Esophagus squamous epithelium (tissue), 5 donors: ENCODE results near the gene ZNF865. TPM values are rescaled to one million over a fixed set of nuclear protein-coding genes. Genes with fewer than 3 reads are reported as not detected.

Source experiments
- DNase-seq: peaks from one replicate; lab custom pipeline; 2025; lab: John Stamatoyannopoulos, UW
- H3K27ac ChIP-seq, 4 donors: fragments of 200-600 bp; sonication (generic); one replicate each; pipeline ENCODE4 v1.5.1; 2016 to 2019; ENCODE audit warnings: mild to moderate bottlenecking in 1 of 4
- H3K27me3 ChIP-seq, 4 donors: fragments of 200-600 bp; sonication (generic); 1 replicate in 3 of 4; 2 replicates in 1 of 4; pipeline versions ENCODE4 v1.5.1 to v1.6.0; 2017 to 2021; ENCODE audit warnings: antibody characterized with exemption in 1 of 4
- H3K36me3 ChIP-seq, 3 donors: fragments of 200-600 bp; sonication (generic); one replicate each; pipeline ENCODE4 v1.5.1; 2016 to 2019
- H3K4me1 ChIP-seq, 3 donors: fragments of 200-600 bp; sonication (generic); one replicate each; pipeline ENCODE4 v1.5.1; 2017 to 2019
- H3K4me3 ChIP-seq, 4 donors: fragments of 200-600 bp; sonication (generic); 1 replicate in 3 of 4; 2 replicates in 1 of 4; pipeline ENCODE4 v1.5.1; 2016 to 2019; ENCODE audit warnings: mild to moderate bottlenecking in 2 of 4, moderate library complexity in 1 of 4
- H3K9me3 ChIP-seq, 3 donors: fragments of 200-600 bp; sonication (generic); one replicate each; pipeline ENCODE4 v1.5.1; 2016 to 2019
- POLR2A ChIP-seq, 4 donors: fragments of 450-650 bp; IDR thresholded peaks; one replicate each; pipeline ENCODE4 v1.6.1; 2017; ENCODE audit warnings: antibody characterized with exemption in 4 of 4, mild to moderate bottlenecking in 4 of 4, moderate library complexity in 3 of 4
- WGBS, 2 donors: methylation state at CpG; one replicate each; pipeline ENCODE4 v1.1.5; 2018; 5-methylcytosine and 5-hydroxymethylcytosine counted together
- intact Hi-C: fragments of 100-400 bp; cut with DNase I; formaldehyde crosslinking; loops from one replicate; pipeline ENCODE4 v1.15.0; 2022
- total RNA-seq, 4 donors: library from RNA; depleted of rRNA; stranded (reverse); fragments of >200 nt; gene quantifications; one replicate each; pipeline ENCODE4 v1.1.0, GENCODE V29; 2016
- TF ChIP-seq, protein P1 (sequence below), 6 experiments: fragments of 450-650 bp in 4 of 6; fragments of 200-600 bp in 2 of 6; sonication (generic) in 2 of 6; IDR thresholded peaks; one replicate each; pipeline ENCODE4 v1.5.1; 2016 to 2019; ENCODE audit warnings: antibody characterized with exemption in 6 of 6, mild to moderate bottlenecking in 4 of 6, moderate library complexity in 4 of 6
- donor health status: DM: yes; HTN: yes; CAD: no.

The ZNF865 gene
- total RNA-seq, 4 donors from 2014 or later, result 2.7 to 5.3 (median 3.3) TPM

DNA sequence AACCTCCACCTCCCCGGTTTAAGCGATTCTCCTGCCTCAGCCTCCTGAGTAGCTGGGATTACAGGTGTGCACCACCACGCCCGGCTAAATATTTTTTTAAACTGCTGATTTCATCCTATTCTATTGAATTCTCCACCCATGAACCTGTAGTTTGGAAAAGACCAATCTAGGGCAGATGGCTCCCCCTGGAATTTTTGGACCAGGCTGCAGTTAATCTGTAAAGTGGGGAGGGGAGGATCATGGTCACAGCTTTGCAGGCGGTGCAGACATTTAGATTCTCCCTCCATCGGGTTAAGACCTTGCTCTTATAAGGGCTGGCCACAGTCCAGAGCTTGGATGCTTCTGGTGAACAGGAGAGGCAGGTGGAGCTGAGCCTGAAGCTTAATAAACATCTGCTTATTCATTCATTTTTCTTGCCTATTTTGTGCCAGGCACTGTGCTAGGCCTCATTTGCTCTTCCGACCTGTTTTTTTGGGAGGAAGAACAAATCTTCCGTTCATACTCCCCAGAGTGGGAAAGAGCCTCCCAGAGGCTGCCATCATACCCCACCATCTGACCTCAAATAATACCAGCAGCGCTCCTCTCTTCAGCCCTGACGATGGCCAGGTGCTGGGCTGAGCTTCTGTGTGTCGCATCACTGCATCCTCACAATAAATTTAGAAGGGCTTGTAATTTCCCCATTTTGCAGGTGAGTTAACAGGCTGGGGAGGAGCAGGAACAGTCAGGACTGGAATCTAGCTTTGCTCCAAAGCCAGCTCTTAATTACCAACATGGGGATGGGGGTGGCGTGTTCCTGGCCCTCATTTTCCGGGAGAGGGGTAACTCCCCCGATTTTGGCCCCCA, 41.7 kb downstream of the ZNF865 start:
- no peaks in the 10 kb centered on the region for H3K27me3 ChIP-seq
- H3K4me1 ChIP-seq, result peaks cover 38 to 75% (median 42%) of the 10 kb centered on the region in 3 donors
- H3K4me3 ChIP-seq, result peak overlapping the region; percentile 61 to 97 (median 90)
- WGBS, 2 donors, result 28 to 39% methylated on average over 13 of the region's 14 CpGs
- no peak for DNase-seq
- no peaks in the 10 kb centered on the region for H3K9me3 ChIP-seq
- intact Hi-C loops, result no loop called here
- H3K27ac ChIP-seq, result peak overlapping the region; percentile 77 to 91 (median 84)
- H3K36me3 ChIP-seq, result peaks cover 0 to 37% (median 5%) of the 10 kb centered on the region in 3 donors
- TF ChIP-seq POLR2A (IDR thresholded peaks at IDR 0.05), result no peak
- TF ChIP-seq, protein P1, sequence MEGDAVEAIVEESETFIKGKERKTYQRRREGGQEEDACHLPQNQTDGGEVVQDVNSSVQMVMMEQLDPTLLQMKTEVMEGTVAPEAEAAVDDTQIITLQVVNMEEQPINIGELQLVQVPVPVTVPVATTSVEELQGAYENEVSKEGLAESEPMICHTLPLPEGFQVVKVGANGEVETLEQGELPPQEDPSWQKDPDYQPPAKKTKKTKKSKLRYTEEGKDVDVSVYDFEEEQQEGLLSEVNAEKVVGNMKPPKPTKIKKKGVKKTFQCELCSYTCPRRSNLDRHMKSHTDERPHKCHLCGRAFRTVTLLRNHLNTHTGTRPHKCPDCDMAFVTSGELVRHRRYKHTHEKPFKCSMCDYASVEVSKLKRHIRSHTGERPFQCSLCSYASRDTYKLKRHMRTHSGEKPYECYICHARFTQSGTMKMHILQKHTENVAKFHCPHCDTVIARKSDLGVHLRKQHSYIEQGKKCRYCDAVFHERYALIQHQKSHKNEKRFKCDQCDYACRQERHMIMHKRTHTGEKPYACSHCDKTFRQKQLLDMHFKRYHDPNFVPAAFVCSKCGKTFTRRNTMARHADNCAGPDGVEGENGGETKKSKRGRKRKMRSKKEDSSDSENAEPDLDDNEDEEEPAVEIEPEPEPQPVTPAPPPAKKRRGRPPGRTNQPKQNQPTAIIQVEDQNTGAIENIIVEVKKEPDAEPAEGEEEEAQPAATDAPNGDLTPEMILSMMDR (IDR thresholded peaks at IDR 0.05), result no peak

DNA sequence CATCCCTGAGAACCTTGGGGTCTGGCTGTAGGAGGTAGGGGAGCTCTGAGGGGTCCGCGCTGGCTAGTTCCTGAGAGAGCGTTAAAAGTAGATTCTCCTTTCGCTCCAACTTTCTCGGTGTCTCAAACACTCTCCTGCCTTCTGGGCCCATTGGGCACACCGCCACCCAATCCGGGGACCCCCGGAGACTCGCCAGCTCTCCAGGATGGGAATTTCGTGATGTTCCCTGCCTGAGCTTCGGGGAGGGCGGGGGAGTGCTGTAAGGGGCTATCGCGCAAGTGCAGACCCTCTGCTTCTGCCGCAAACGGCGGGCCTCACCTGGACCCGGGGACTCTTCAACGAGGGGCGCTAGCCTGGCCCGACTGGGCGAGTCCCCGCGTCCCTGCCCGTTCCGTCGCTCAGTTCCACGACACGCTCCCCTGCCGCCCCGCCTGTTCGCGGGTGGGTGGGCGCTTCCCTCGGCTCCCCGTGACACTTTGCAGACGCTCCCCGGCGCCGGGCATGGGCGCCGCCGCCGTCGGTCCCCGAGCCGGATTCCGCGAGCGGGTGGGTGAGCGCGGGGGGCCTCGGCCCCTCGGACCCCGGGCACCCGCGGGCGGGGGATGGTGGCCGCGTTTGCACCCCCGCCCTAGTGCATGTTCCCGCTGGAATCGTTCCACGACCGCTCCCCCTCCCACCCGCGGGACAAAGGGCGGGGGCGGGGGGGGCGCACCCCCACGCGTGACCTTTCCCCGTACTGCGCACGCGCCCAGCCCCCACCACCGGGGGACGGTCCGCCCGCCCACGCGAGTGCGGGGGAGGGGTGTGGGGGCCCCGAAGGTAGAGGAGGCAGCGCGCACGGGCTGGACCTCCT, 42.5 kb downstream of the ZNF865 start, which contains the start of gene CCDC106:
CCDC106 (plus strand) TSS at position 481 of the 853 bp plus-strand sequence. CDS start 835 bp downstream, outside the sequence.
- intact Hi-C loops, result no loop called here
- H3K9me3 ChIP-seq, result no peaks in the 10 kb centered on the region
- peaks cover 30 to 75% (median 35%) of the 10 kb centered on the region in 3 donors for H3K4me1 ChIP-seq
- H3K27me3 ChIP-seq, result no peaks in the 10 kb centered on the region
- DNase-seq, result no peak
- H3K27ac ChIP-seq, result peak within 1 kb of the TSS; percentile 77 to 91 (median 84)
- 9 to 10% methylated on average over 4 to 10 of the region's 87 CpGs for WGBS, 2 donors
- peaks cover 0 to 45% (median 5%) of the 10 kb centered on the region in 3 donors for H3K36me3 ChIP-seq
- TF ChIP-seq, protein P1 (IDR thresholded peaks at IDR 0.05), result peak in 1 of 6 experiments; percentile 15
- TF ChIP-seq POLR2A (IDR thresholded peaks at IDR 0.05), result peak in 1 of 4 donors; percentile 14
- H3K4me3 ChIP-seq, result peak within 1 kb of the TSS; percentile 61 to 97 (median 90)

DNA sequence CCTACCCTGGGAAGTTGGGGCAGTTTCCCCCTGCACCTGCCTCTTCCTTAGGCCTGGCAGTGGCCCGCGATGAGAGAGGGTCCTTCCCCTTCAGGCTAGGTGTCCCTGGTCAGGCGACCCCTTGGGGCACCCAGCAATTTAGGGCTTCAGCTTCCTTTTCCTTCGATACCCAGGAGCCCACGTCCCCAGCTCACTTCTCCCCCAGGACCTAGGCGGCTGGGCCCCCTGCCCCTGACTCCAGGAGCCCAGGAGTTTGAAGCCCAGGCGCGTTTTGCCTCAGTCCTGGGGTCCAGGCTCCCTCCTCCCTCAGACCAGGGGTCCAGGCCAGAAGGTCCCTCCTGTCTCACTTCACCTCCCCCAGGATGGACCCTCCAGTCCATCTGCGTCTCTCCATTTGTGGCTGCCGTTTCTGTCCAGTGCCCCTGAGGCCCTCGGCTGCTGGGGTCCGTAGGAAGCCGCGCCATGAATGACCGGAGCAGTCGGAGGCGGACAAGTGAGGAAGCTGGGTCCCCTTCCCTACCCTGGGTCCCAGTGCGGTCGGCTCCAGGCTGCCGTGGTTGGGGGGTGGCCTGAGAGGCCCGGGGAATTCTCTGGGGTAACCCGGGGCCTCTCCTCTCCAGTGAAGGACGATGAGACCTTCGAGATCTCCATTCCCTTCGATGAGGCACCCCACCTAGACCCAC, 43.3 kb downstream of the ZNF865 start:
- intact Hi-C loops, result no loop called here
- Histone ChIP-seq H3K27me3 (no peaks in the 10 kb centered on the region), H3K36me3 (peaks cover 0 to 46% (median 5%) of the 10 kb centered on the region in 3 donors), H3K27ac (peak overlapping the region; percentile 77 to 91 (median 84)), H3K4me1 (peaks cover 31 to 75% (median 37%) of the 10 kb centered on the region in 3 donors), H3K9me3 (no peaks in the 10 kb centered on the region), H3K4me3 (peak overlapping the region; percentile 61 to 97 (median 90))
- DNase-seq, result no peak
- 8 to 41% methylated on average over 5 to 10 of the region's 25 CpGs for WGBS, 2 donors
- TF ChIP-seq POLR2A (IDR thresholded peaks at IDR 0.05), result no peak
- TF ChIP-seq, protein P1 (IDR thresholded peaks at IDR 0.05), result no peak

- H3K36me3 ChIP-seq, result peaks cover 0 to 44% (median 5%) of the 10 kb centered on the region in 3 donors
- 90 to 91% methylated on average over 4 to 5 of the region's 17 CpGs for WGBS, 2 donors
- H3K9me3 ChIP-seq, result no peaks in the 10 kb centered on the region
- intact Hi-C loops, result no loop called here
- peaks cover 25 to 67% (median 31%) of the 10 kb centered on the region in 3 donors for H3K4me1 ChIP-seq
- H3K27ac ChIP-seq, result peak overlapping the region in 2 of 4 donors; percentile 87 to 91
- no peaks in the 10 kb centered on the region for H3K27me3 ChIP-seq
- TF ChIP-seq POLR2A (IDR thresholded peaks at IDR 0.05), result no peak
- TF ChIP-seq, protein P1 (IDR thresholded peaks at IDR 0.05), result no peak
- peak overlapping the region in 2 of 4 donors; percentile 87 to 94 for H3K4me3 ChIP-seq
- no peak for DNase-seq
Measured at GRCh38 chr19:55649268-55650125, 44.0 kb downstream of the ZNF865 start.
